Ovary (tissue), 9 donors: ENCODE data around the gene COLGALT1. TPM values are rescaled to one million over a fixed set of nuclear protein-coding genes. Genes with fewer than 3 reads are reported as not detected.

Source experiments
- DNase-seq, 5 donors: peaks; one replicate each; pipeline ENCODE4 v3.0.0-alpha.2; 2019 to 2020
- H3K27ac ChIP-seq, 2 donors: fragments of 200-600 bp; one replicate each; pipeline versions ENCODE4 v1.5.1 to v1.8.0; 2019 to 2022
- H3K27me3 ChIP-seq: fragments of 200-600 bp; one replicate; pipeline ENCODE4 v1.8.0; 2022
- H3K36me3 ChIP-seq: fragments of 200-600 bp; sonication (generic); one replicate; pipeline ENCODE4 v1.5.1; 2019
- H3K4me1 ChIP-seq: one replicate; pipeline ENCODE4 v1.8.1; 2013; ENCODE audit warnings: mild to moderate bottlenecking, moderate library complexity; ENCODE audit not compliant: insufficient read depth
- H3K4me3 ChIP-seq: fragments of 200-600 bp; sonication (generic); one replicate; pipeline ENCODE4 v1.5.1; 2017
- H3K9me3 ChIP-seq, 2 donors: fragments of 200-600 bp in 1 of 2; sonication (generic) in 1 of 2; one replicate each; pipeline versions ENCODE4 v1.5.1 to v1.8.1; 2013 to 2019; ENCODE audit warnings: mild to moderate bottlenecking in 1 of 2, moderate library complexity in 1 of 2
- CTCF ChIP-seq, 3 donors: fragments of 450-650 bp in 2 of 3; fragments of 200-600 bp in 1 of 3; IDR thresholded peaks; one replicate each; pipeline versions ENCODE4 v1.5.1 to v1.8.0; 2016 to 2022; ENCODE audit warnings: antibody characterized with exemption in 3 of 3, mild to moderate bottlenecking in 1 of 3
- EP300 ChIP-seq: sonication (generic); formaldehyde crosslinking; IDR thresholded peaks from one replicate; pipeline ENCODE4 v1.6.1; 2017; ENCODE audit warnings: antibody characterized with exemption
- POLR2A ChIP-seq: fragments of 450-650 bp; IDR thresholded peaks from one replicate; pipeline ENCODE4 v1.6.1; 2017; ENCODE audit warnings: antibody characterized with exemption, mild to moderate bottlenecking, moderate library complexity
- WGBS, 3 donors: extraction: QIAGEN DNeasy Blood & Tissue Kit in 1 of 3; methylation state at CpG; one replicate each; pipeline versions ENCODE4 v1.1.5 to v1.1.7; 2013 to 2017; 5-methylcytosine and 5-hydroxymethylcytosine counted together
- intact Hi-C, 4 donors: fragments of 100-400 bp; cut with DNase I; formaldehyde crosslinking; loops; one replicate each; pipeline versions ENCODE4 v1.11.0 to v1.15.1; 2022 to 2023
- polyA plus RNA-seq, 2 donors: library from polyadenylated mRNA; stranded (reverse); fragments of 200-250 nt in 1 of 2; fragments of 350-450 nt in 1 of 2; fragmentation: Illumina TruSeq in 1 of 2; extraction: RNeasy Lipid Tissue Mini Kit (QIAGEN cat#74804) in 1 of 2; gene quantifications; one replicate each; pipeline ENCODE4 v1.2.3, GENCODE V29; 2013 to 2014
- total RNA-seq, 7 donors: library from RNA; depleted of rRNA in 2 of 7; stranded (reverse); fragments of >200 nt in 2 of 7; fragmentation: NEBNext Ultra II Directional in 3 of 7; extraction: Animal tissue kit (Norgen Biotek cat#: 25700) in 3 of 7; gene quantifications; one replicate each; pipeline versions ENCODE4 v1.1.0 to v1.2.4, GENCODE V29; 2016 to 2023
- donor health status: DM: no; HTN: no; CAD: no; lungs with moderate emphysema.
- donor health status: DM: no; HTN: no; CAD: no.
- donor health status: Bipolar disorder and iron deficiency.
- donor health status: DM: yes; HTN: yes; CAD: no.
- donor health status: DM: no; HTN: no; CAD: no.
- donor health status: DM: yes; HTN: yes; CAD: no.

Gene COLGALT1
- total and polyA plus RNA-seq, 9 donors, result 30.4 to 75.2 (median 45.2) TPM

GRCh38 chr19:17519967-17520366, 35.5 kb upstream of the COLGALT1 start:
- no peak for TF ChIP-seq EP300
- Histone ChIP-seq H3K36me3 (no peaks in the 10 kb centered on the region), H3K27me3 (no peaks in the 10 kb centered on the region), H3K9me3 (no peaks in the 10 kb centered on the region), H3K27ac (no peak overlapping the region), H3K4me3 (no peak overlapping the region), H3K4me1 (no peaks in the 10 kb centered on the region)
- intact Hi-C loops, result no loop called here
- DNase-seq, result no peak
- WGBS, 3 donors, result 88 to 89% (median 89%) methylated on average over 9 of the region's 9 CpGs

- intact Hi-C loops, result no loop called here
- no peak overlapping the region for H3K27ac ChIP-seq
- WGBS, 3 donors, result 92 to 94% (median 93%) methylated on average over 25 of the region's 25 CpGs
- no peaks in the 10 kb centered on the region for H3K27me3 ChIP-seq
- no peak for TF ChIP-seq CTCF (IDR thresholded peaks at IDR 0.05)
- no peak for DNase-seq
- H3K36me3 ChIP-seq, result no peaks in the 10 kb centered on the region
- H3K4me3 ChIP-seq, result no peak overlapping the region
- H3K4me1 ChIP-seq, result no peaks in the 10 kb centered on the region
- H3K9me3 ChIP-seq, result no peaks in the 10 kb centered on the region
These were observed 34.6 kb upstream of the COLGALT1 start for GRCh38 chr19:17520865-17521264.

- intact Hi-C loops, result no loop called here
- WGBS, 3 donors, result 35 to 44% (median 38%) methylated on average over 24 of the region's 24 CpGs
- H3K27me3 ChIP-seq, result no peaks in the 10 kb centered on the region
- no peak overlapping the region for H3K4me3 ChIP-seq
- H3K4me1 ChIP-seq, result no peaks in the 10 kb centered on the region
- H3K9me3 ChIP-seq, result no peaks in the 10 kb centered on the region
- DNase-seq, result no peak
- no peak overlapping the region for H3K27ac ChIP-seq
- H3K36me3 ChIP-seq, result no peaks in the 10 kb centered on the region
- TF ChIP-seq EP300 (no peak), POLR2A (no peak), CTCF (IDR thresholded peaks at IDR 0.05) (no peak)
These were observed 32.2 kb upstream of the COLGALT1 start for GRCh38 chr19:17522988-17523872.

GRCh38 chr19:17524651-17525050, 30.8 kb upstream of the COLGALT1 start:
- Histone ChIP-seq H3K27ac (no peak overlapping the region), H3K4me3 (no peak overlapping the region), H3K9me3 (no peaks in the 10 kb centered on the region), H3K36me3 (no peaks in the 10 kb centered on the region), H3K4me1 (no peaks in the 10 kb centered on the region), H3K27me3 (no peaks in the 10 kb centered on the region)
- WGBS, 3 donors, result 73 to 91% (median 84%) methylated on average over 4 of the region's 4 CpGs
- intact Hi-C loops, result no loop called here
- no peak for TF ChIP-seq POLR2A
- no peak for TF ChIP-seq EP300
- TF ChIP-seq CTCF (IDR thresholded peaks at IDR 0.05), result no peak
- DNase-seq, result no peak

GRCh38 chr19:17525141-17525540, 30.3 kb upstream of the COLGALT1 start:
- intact Hi-C loops, result no loop called here

More at GRCh38 chr19:17525141-17525540, 30.3 kb upstream of the COLGALT1 start:
- DNase-seq, result no peak
- no peak overlapping the region for H3K4me3 ChIP-seq
- no peaks in the 10 kb centered on the region for H3K27me3 ChIP-seq
- WGBS, 3 donors, result 69 to 79% (median 75%) methylated on average over 9 of the region's 9 CpGs
- TF ChIP-seq EP300, result no peak
- TF ChIP-seq POLR2A, result no peak
- no peak for TF ChIP-seq CTCF (IDR thresholded peaks at IDR 0.05)
- no peak overlapping the region for H3K27ac ChIP-seq
- no peaks in the 10 kb centered on the region for H3K4me1 ChIP-seq
- H3K36me3 ChIP-seq, result no peaks in the 10 kb centered on the region
- no peaks in the 10 kb centered on the region for H3K9me3 ChIP-seq
